Neural cell (in vitro differentiated cells): Measurements from ENCODE around the gene EPHA2. TPM values are rescaled to one million over a fixed set of nuclear protein-coding genes. Genes with fewer than 3 reads are reported as not detected.

ENCODE experiments used
- H2AFZ ChIP-seq: fragments of 200-600, 300-800 bp; sonication (generic), shearing (Covaris generic); 2 replicates; pipeline ENCODE4 v1.6.0; 2014; ENCODE audit warnings: low read depth, mild to moderate bottlenecking, antibody characterized with exemption, low read length, moderate library complexity
- H3F3A ChIP-seq: fragments of 200-600 bp; shearing (Covaris generic); 2 replicates; pipeline ENCODE4 v1.6.1; 2016; ENCODE audit warnings: mild to moderate bottlenecking, moderate library complexity, mixed read lengths, antibody characterized with exemption, low read length; ENCODE audit not compliant: insufficient read depth, poor library complexity, severe bottlenecking
- H3K27ac ChIP-seq: fragments of 200-600, 300-800 bp; sonication (generic), shearing (Covaris generic); 2 replicates; pipeline ENCODE4 v1.5.1; 2014; ENCODE audit warnings: mild to moderate bottlenecking, low read length, moderate library complexity
- H3K27me3 ChIP-seq: fragments of 300-800, 200-600 bp; sonication (generic), shearing (Covaris generic); 2 replicates; pipeline ENCODE4 v1.6.0; 2014; ENCODE audit warnings: mild to moderate bottlenecking, low read depth, low read length, moderate library complexity; ENCODE audit not compliant: insufficient read depth
- H3K36me3 ChIP-seq: fragments of 300-800, 200-600 bp; sonication (generic), shearing (Covaris generic); 2 replicates; pipeline ENCODE4 v1.5.1; 2014; ENCODE audit warnings: mild to moderate bottlenecking, antibody characterized with exemption, low read length, moderate library complexity; ENCODE audit not compliant: insufficient read depth
- H3K4me2 ChIP-seq: fragments of 300-800, 200-600 bp; sonication (generic), shearing (Covaris generic); 2 replicates; pipeline ENCODE4 v1.6.0; 2014; ENCODE audit warnings: mild to moderate bottlenecking, low read length
- H3K4me3 ChIP-seq: fragments of 300-800, 200-600 bp; sonication (generic), shearing (Covaris generic); 2 replicates; pipeline ENCODE4 v1.5.1; 2014; ENCODE audit warnings: mild to moderate bottlenecking, low read length, moderate library complexity
- H3K79me2 ChIP-seq: fragments of 200-600 bp; shearing (Covaris generic); replicated peaks from 2 replicates; pipeline ENCODE4 v1.6.0; 2014; ENCODE audit warnings: mild to moderate bottlenecking, low read length, moderate library complexity; ENCODE audit not compliant: insufficient read depth
- H3K9ac ChIP-seq: fragments of 300-800, 200-600 bp; sonication (generic), shearing (Covaris generic); 2 replicates; pipeline ENCODE4 v1.6.1; 2016; ENCODE audit warnings: mild to moderate bottlenecking, low read length, mixed read lengths
- H3K9me2 ChIP-seq: fragments of 200-600 bp; shearing (Covaris generic); 2 replicates; pipeline ENCODE4 v1.6.1; 2016; ENCODE audit warnings: mild to moderate bottlenecking, low read length, mixed read lengths; ENCODE audit not compliant: insufficient read depth
- H3K9me3 ChIP-seq: fragments of 200-600, 300-800 bp; sonication (generic), shearing (Covaris generic); 2 replicates; pipeline ENCODE4 v1.6.1; 2016; ENCODE audit warnings: mild to moderate bottlenecking, mixed run types, low read length, moderate library complexity, mixed read lengths
- H4K20me1 ChIP-seq: fragments of 200-600 bp; shearing (Covaris generic); 2 replicates; pipeline ENCODE4 v1.6.1; 2016; ENCODE audit warnings: mild to moderate bottlenecking, mixed run types; ENCODE audit not compliant: insufficient read depth
- CTCF ChIP-seq: fragments of 450-650 bp; IDR thresholded peaks from 2 replicates; pipeline ENCODE4 v1.5.1; 2014; ENCODE audit warnings: antibody characterized with exemption, mild to moderate bottlenecking, moderate library complexity; ENCODE audit not compliant: poor library complexity, severe bottlenecking
- EP300 ChIP-seq: fragments of 450-650 bp; conservative IDR thresholded peaks from 2 replicates; pipeline ENCODE4 v1.6.1; 2014; ENCODE audit warnings: antibody characterized with exemption, mild to moderate bottlenecking, moderate library complexity; ENCODE audit not compliant: poor library complexity, severe bottlenecking
- EZH2 ChIP-seq: fragments of 200-600, 300-800 bp; shearing (Covaris generic), sonication (generic); IDR thresholded peaks from 2 replicates; pipeline ENCODE4 v1.6.1; 2014; ENCODE audit warnings: antibody characterized with exemption, low read length, borderline replicate concordance, mild to moderate bottlenecking; ENCODE audit not compliant: insufficient read depth, poor library complexity, severe bottlenecking
- MXI1 ChIP-seq: fragments of 450-650 bp; conservative IDR thresholded peaks from 2 replicates; pipeline ENCODE4 v1.6.1; 2014; ENCODE audit warnings: antibody characterized with exemption, mild to moderate bottlenecking; ENCODE audit not compliant: poor library complexity, severe bottlenecking
- POLR2AphosphoS5 ChIP-seq: IDR thresholded peaks from 2 replicates; pipeline ENCODE4 v1.6.1; 2012
- RAD21 ChIP-seq: fragments of 450-650 bp; conservative IDR thresholded peaks from 2 replicates; pipeline ENCODE4 v1.6.1; 2014; ENCODE audit warnings: antibody characterized with exemption, mild to moderate bottlenecking, moderate library complexity
- REST ChIP-seq: IDR thresholded peaks from 2 replicates; pipeline ENCODE4 v1.6.1; 2012; ENCODE audit warnings: borderline replicate concordance
- SMC3 ChIP-seq: fragments of 450-650 bp; conservative IDR thresholded peaks from 2 replicates; pipeline ENCODE4 v1.6.1; 2014; ENCODE audit warnings: antibody characterized with exemption, mild to moderate bottlenecking, moderate library complexity; ENCODE audit not compliant: poor library complexity
- TAF1 ChIP-seq: IDR thresholded peaks from 2 replicates; pipeline ENCODE4 v1.6.1; 2012; ENCODE audit warnings: low read depth
- polyA plus RNA-seq: library from polyadenylated mRNA; depleted of rRNA; stranded (reverse); fragments of >200 nt; gene quantifications from 2 replicates; pipeline ENCODE4 v1.2.3, GENCODE V29; 2014

EPHA2 gene
- polyA plus RNA-seq, 1 donor from 2014 or later, result 0.63 TPM

- H3K4me2 ChIP-seq, result no peak overlapping the region
- no peaks in the 10 kb centered on the region for H3K9me2 ChIP-seq
- TF ChIP-seq EP300 (no peak), MXI1 (no peak), TAF1 (no peak), CTCF (no peak), POLR2AphosphoS5 (no peak)
- no peaks in the 10 kb centered on the region for H4K20me1 ChIP-seq
- no peaks in the 10 kb centered on the region for H3K79me2 ChIP-seq
- H3K9me3 ChIP-seq, result no peaks in the 10 kb centered on the region
- no peaks in the 10 kb centered on the region for H3K27me3 ChIP-seq
- no peak overlapping the region for H3K4me3 ChIP-seq
- H3K9ac ChIP-seq, result no peak overlapping the region
- H2AFZ ChIP-seq, result no peak overlapping the region
- no peak overlapping the region for H3K27ac ChIP-seq
- no peaks in the 10 kb centered on the region for H3K36me3 ChIP-seq
- no peaks in the 10 kb centered on the region for H3F3A ChIP-seq
These were observed 72.4 kb downstream of the EPHA2 start for GRCh38 chr1:16083486-16083885.

- Histone ChIP-seq H3K4me3 (no peak overlapping the region), H3K9me2 (no peaks in the 10 kb centered on the region), H3K79me2 (no peaks in the 10 kb centered on the region), H3K27ac (no peak overlapping the region), H3F3A (no peaks in the 10 kb centered on the region), H3K36me3 (no peaks in the 10 kb centered on the region), H4K20me1 (no peaks in the 10 kb centered on the region), H3K27me3 (no peaks in the 10 kb centered on the region), H3K9ac (no peak overlapping the region), H2AFZ (no peak overlapping the region), H3K9me3 (no peaks in the 10 kb centered on the region), H3K4me2 (no peak overlapping the region)
- TF ChIP-seq CTCF (no peak), RAD21 (no peak), POLR2AphosphoS5 (no peak), EP300 (no peak), REST (no peak), TAF1 (no peak), MXI1 (no peak), SMC3 (no peak), EZH2 (no peak)
These were observed 73.4 kb downstream of the EPHA2 start for GRCh38 chr1:16082283-16083038.
